Panc1 (cell line): ENCODE results near the gene CYP2W1. TPM values are rescaled to one million over a fixed set of nuclear protein-coding genes. Genes with fewer than 3 reads are reported as not detected.

ENCODE experiments used
- ATAC-seq: fragments of 200-7000 bp; cut with Tn5 transposase; 2 replicates; pipeline ENCODE4 v1.9.1; 2020; ENCODE audit warnings: mild to moderate bottlenecking, moderate library complexity
- BruUV-seq: library from RNA; stranded (reverse); fragments of 400-500 nt; replicated peaks from 2 replicates; lab custom pipeline; 2021; lab: Mats Ljungman, UMichigan
- CTCF ChIA-PET: fragments of 300-600 bp; sonication (Branson Sonifier 250); formaldehyde crosslinking; loops from one replicate; lab custom pipeline; 2022; ENCODE audit warnings: antibody characterized with exemption; lab: Charles Lee
- POLR2A ChIA-PET: fragments of 300-600 bp; sonication (Branson Sonifier 250); formaldehyde crosslinking; loops from one replicate; lab custom pipeline; 2022; ENCODE audit warnings: antibody characterized with exemption; lab: Charles Lee
- DNase-seq: peaks from one replicate; pipeline ENCODE4 v3.0.0-alpha.2; 2010; ENCODE audit warnings: low read depth, low spot score
- H3K27ac ChIP-seq: 2 replicates; pipeline ENCODE4 v1.5.1; 2011; ENCODE audit warnings: mild to moderate bottlenecking, low read length, inconsistent platforms
- H3K27me3 ChIP-seq: fragments of 200-500 bp; sonication (Bioruptor generic); 2 replicates; pipeline ENCODE4 v1.6.0; 2014; ENCODE audit warnings: low read length, inconsistent platforms; ENCODE audit not compliant: control insufficient read depth, insufficient read depth
- H3K36me3 ChIP-seq: fragments of 200-500 bp; sonication (Bioruptor generic); 2 replicates; pipeline ENCODE4 v1.5.1; 2014; ENCODE audit warnings: inconsistent platforms, mild to moderate bottlenecking, low read length, moderate library complexity; ENCODE audit not compliant: control insufficient read depth, insufficient read depth
- H3K4me1 ChIP-seq: 2 replicates; pipeline ENCODE4 v1.5.1; 2011; ENCODE audit warnings: inconsistent platforms, mild to moderate bottlenecking, low read length, moderate library complexity; ENCODE audit not compliant: control insufficient read depth, insufficient read depth
- H3K4me3 ChIP-seq, 2 experiments: 2 replicates each; pipeline ENCODE4 v1.5.1; 2011 to 2012; ENCODE audit warnings: low read depth in 2 of 2, low read length in 2 of 2, mild to moderate bottlenecking in 2 of 2, inconsistent platforms in 1 of 2, moderate library complexity in 1 of 2
- H3K9me3 ChIP-seq: fragments of 200-500 bp; sonication (Bioruptor generic); 2 replicates; pipeline ENCODE4 v1.5.1; 2014; ENCODE audit warnings: low read depth, mild to moderate bottlenecking, inconsistent platforms, low read length, moderate library complexity; ENCODE audit not compliant: control insufficient read depth, insufficient read depth
- POLR2AphosphoS5 ChIP-seq: IDR thresholded peaks from 2 replicates; pipeline ENCODE4 v1.6.1; 2012; ENCODE audit warnings: mild to moderate bottlenecking, low read depth, low read length, moderate library complexity
- SIN3A ChIP-seq: IDR thresholded peaks from 2 replicates; pipeline ENCODE4 v1.6.1; 2012; ENCODE audit warnings: low read depth, mild to moderate bottlenecking, low read length, moderate library complexity, borderline replicate concordance; ENCODE audit not compliant: insufficient read depth
- TCF7L2 ChIP-seq: IDR thresholded peaks from 2 replicates; pipeline ENCODE4 v1.6.1; 2011; ENCODE audit warnings: mild to moderate bottlenecking, low read depth, low read length, inconsistent platforms
- in situ Hi-C: cut with HindIII; loops from 2 replicates; pipeline ENCODE4 v1.10.0; 2016; ENCODE audit warnings: low sequenced_read_pairs, low pct_unique_long_range_greater_than_20kb
- intact Hi-C: fragments of 100-400 bp; cut with micrococcal nuclease; formaldehyde crosslinking; loops from one replicate; pipeline ENCODE4 v1.10.0; 2022; ENCODE audit not compliant: unreplicated experiment
- total RNA-seq: library from RNA; stranded (reverse); gene quantifications from one replicate; pipeline ENCODE4 v1.2.1, GENCODE V29; 2021; ENCODE audit not compliant: unreplicated experiment
- TF ChIP-seq, protein P1 (sequence below): fragments of 450-650 bp; IDR thresholded peaks from 2 replicates; pipeline ENCODE4 v1.5.1; 2017; ENCODE audit warnings: mild to moderate bottlenecking
- TF ChIP-seq, protein P2 (sequence below), 2 experiments: IDR thresholded peaks; 2 replicates each; pipeline ENCODE4 v1.6.1; 2011 to 2012; ENCODE audit warnings: low read depth in 2 of 2, control low read depth in 1 of 2, low read length in 1 of 2, mild to moderate bottlenecking in 1 of 2, moderate library complexity in 1 of 2; ENCODE audit not compliant: insufficient read depth in 1 of 2

CYP2W1 gene
- total RNA-seq, 1 experiment from 2014 or later: 0.74 TPM

DNA sequence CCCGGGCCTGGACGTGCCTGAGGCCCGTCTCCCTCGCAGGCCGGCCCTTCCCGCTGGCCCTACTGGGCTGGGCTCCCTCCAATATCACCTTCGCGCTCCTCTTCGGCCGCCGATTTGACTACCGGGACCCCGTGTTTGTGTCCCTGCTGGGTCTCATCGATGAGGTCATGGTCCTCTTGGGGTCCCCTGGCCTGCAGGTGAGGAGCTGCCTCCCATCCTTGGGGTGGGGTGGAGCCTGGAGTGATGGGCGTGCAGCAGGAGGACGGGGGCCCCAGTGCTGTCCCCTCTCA is 2.1 kb downstream of the CYP2W1 start:
- H3K36me3 ChIP-seq: no peaks in the 10 kb centered on the region
- ChIA-PET CTCF (interaction anchor here (1.0 to 1.1 kb wide), 2 partner anchors 8 to 10 kb away, joined by 4 read pairs; partner anchors contain the start of gene COX19), POLR2A (no interaction called here)
- intact Hi-C loops: no loop called here
- no TSS peak for BruUV-seq
- no peak for DNase-seq
- no peak for ATAC-seq
- peaks cover 38% of the 10 kb centered on the region for H3K4me1 ChIP-seq
- H3K4me3 ChIP-seq: no peak overlapping the region
- H3K27ac ChIP-seq: no peak overlapping the region
- in situ Hi-C loops: no loop called here
- TF ChIP-seq SIN3A: no peak
- TF ChIP-seq TCF7L2: no peak
- TF ChIP-seq, protein P1, sequence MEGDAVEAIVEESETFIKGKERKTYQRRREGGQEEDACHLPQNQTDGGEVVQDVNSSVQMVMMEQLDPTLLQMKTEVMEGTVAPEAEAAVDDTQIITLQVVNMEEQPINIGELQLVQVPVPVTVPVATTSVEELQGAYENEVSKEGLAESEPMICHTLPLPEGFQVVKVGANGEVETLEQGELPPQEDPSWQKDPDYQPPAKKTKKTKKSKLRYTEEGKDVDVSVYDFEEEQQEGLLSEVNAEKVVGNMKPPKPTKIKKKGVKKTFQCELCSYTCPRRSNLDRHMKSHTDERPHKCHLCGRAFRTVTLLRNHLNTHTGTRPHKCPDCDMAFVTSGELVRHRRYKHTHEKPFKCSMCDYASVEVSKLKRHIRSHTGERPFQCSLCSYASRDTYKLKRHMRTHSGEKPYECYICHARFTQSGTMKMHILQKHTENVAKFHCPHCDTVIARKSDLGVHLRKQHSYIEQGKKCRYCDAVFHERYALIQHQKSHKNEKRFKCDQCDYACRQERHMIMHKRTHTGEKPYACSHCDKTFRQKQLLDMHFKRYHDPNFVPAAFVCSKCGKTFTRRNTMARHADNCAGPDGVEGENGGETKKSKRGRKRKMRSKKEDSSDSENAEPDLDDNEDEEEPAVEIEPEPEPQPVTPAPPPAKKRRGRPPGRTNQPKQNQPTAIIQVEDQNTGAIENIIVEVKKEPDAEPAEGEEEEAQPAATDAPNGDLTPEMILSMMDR: no peak
- TF ChIP-seq, protein P2, sequence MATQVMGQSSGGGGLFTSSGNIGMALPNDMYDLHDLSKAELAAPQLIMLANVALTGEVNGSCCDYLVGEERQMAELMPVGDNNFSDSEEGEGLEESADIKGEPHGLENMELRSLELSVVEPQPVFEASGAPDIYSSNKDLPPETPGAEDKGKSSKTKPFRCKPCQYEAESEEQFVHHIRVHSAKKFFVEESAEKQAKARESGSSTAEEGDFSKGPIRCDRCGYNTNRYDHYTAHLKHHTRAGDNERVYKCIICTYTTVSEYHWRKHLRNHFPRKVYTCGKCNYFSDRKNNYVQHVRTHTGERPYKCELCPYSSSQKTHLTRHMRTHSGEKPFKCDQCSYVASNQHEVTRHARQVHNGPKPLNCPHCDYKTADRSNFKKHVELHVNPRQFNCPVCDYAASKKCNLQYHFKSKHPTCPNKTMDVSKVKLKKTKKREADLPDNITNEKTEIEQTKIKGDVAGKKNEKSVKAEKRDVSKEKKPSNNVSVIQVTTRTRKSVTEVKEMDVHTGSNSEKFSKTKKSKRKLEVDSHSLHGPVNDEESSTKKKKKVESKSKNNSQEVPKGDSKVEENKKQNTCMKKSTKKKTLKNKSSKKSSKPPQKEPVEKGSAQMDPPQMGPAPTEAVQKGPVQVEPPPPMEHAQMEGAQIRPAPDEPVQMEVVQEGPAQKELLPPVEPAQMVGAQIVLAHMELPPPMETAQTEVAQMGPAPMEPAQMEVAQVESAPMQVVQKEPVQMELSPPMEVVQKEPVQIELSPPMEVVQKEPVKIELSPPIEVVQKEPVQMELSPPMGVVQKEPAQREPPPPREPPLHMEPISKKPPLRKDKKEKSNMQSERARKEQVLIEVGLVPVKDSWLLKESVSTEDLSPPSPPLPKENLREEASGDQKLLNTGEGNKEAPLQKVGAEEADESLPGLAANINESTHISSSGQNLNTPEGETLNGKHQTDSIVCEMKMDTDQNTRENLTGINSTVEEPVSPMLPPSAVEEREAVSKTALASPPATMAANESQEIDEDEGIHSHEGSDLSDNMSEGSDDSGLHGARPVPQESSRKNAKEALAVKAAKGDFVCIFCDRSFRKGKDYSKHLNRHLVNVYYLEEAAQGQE (IDR thresholded peaks at IDR 0.05; ENCODE audit: insufficient read depth in 1 of 2, low read depth in 2 of 2, low read length in 1 of 2): no peak
- TF ChIP-seq POLR2AphosphoS5: no peak
- H3K27me3 ChIP-seq: no peaks in the 10 kb centered on the region
- no peaks in the 10 kb centered on the region for H3K9me3 ChIP-seq

DNA sequence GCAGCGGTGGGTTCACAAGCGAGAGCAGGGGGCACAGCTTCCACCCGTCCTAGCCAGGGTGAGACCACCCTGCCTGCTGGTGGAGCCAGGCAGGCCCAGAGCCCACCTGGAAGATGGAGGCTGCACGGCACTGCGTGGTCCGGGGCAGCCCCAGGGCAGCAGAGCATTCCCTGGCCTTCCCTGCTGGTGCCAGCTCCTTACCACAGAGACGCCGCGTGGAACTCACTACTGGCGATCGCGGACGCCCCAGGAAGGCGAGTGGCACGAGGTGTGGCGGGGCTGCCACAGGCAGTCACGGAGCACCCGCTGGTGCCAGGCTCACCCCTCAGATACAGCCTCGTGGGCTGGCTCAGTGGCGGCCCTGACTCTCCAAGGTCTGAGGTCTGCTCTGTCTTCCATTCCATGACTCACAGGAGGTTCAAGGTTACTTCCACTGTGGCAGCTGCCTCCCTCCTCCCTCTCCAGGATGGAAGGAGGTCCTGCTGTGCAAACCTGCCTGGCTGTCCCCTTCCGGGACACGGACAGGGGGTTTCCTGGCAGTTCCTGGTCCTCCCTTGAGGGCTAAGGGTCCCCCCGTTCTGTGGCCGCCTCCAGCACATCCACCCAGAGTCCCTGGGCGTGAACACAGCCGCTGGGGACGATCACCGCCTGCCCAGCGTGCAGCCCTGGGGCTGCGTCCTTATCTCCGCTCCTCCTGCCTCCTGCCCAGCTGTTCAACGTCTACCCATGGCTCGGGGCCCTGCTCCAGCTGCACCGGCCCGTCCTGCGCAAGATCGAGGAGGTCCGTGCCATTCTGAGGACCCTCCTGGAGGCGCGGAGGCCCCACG is 3.1 kb downstream of the CYP2W1 start:
- no peaks in the 10 kb centered on the region for H3K9me3 ChIP-seq
- H3K36me3 ChIP-seq: no peaks in the 10 kb centered on the region
- peak overlapping the region; percentile 66 for H3K27ac ChIP-seq
- ATAC-seq (peak; percentile 74), DNase-seq (no peak)
- ChIA-PET CTCF (interaction anchor here (1.0 kb wide), 1 partner anchor 11 kb away, joined by 4 read pairs; the partner anchor contains the start of gene COX19), POLR2A (no interaction called here)
- H3K4me1 ChIP-seq: peaks cover 38% of the 10 kb centered on the region
- no peaks in the 10 kb centered on the region for H3K27me3 ChIP-seq
- H3K4me3 ChIP-seq: peak overlapping the region in 1 of 2 experiments; percentile 9; a peak in 1 of 4 replicates
- in situ Hi-C loops: no loop called here
- intact Hi-C loops: no loop called here
- TF ChIP-seq TCF7L2 (no peak), SIN3A (no peak), POLR2AphosphoS5 (no peak)
- TF ChIP-seq, protein P1: no peak
- TF ChIP-seq, protein P2 (IDR thresholded peaks at IDR 0.05; ENCODE audit: insufficient read depth in 1 of 2, low read depth in 2 of 2, low read length in 1 of 2): no peak
- no TSS peak for BruUV-seq
